Smooth muscle cell (in vitro differentiated cells): ENCODE data around the gene PPFIA4. TPM values are rescaled to one million over a fixed set of nuclear protein-coding genes. Genes with fewer than 3 reads are reported as not detected.

ENCODE experiments used
- DNase-seq: peaks from one replicate; lab custom pipeline; 2025; ENCODE audit not compliant: unreplicated experiment; lab: John Stamatoyannopoulos, UW
- H2AFZ ChIP-seq: fragments of 200-600 bp; sonication (generic); 2 replicates; pipeline ENCODE4 v1.6.0; 2016; ENCODE audit warnings: antibody characterized with exemption, low read depth, mild to moderate bottlenecking
- H3F3A ChIP-seq: fragments of 200-600 bp; sonication (generic); 2 replicates; pipeline ENCODE4 v1.6.0; 2017; ENCODE audit warnings: antibody characterized with exemption, low read depth
- H3K27ac ChIP-seq: fragments of 200-600 bp; sonication (generic); 2 replicates; pipeline ENCODE4 v1.5.1; 2016; ENCODE audit warnings: low read depth, mild to moderate bottlenecking
- H3K27me3 ChIP-seq: fragments of 200-600 bp; sonication (generic); 2 replicates; pipeline ENCODE4 v1.6.1; 2016; ENCODE audit warnings: low read depth, mild to moderate bottlenecking
- H3K36me3 ChIP-seq: fragments of 200-600 bp; sonication (generic); 2 replicates; pipeline ENCODE4 v1.5.1; 2016; ENCODE audit warnings: low read depth
- H3K4me1 ChIP-seq: fragments of 200-600 bp; sonication (generic); 2 replicates; pipeline ENCODE4 v1.5.1; 2016; ENCODE audit warnings: low read depth
- H3K4me2 ChIP-seq: fragments of 200-600 bp; sonication (generic); 2 replicates; pipeline ENCODE4 v1.6.0; 2016; ENCODE audit warnings: mild to moderate bottlenecking
- H3K4me3 ChIP-seq: fragments of 200-600 bp; sonication (generic); 2 replicates; pipeline ENCODE4 v1.5.1; 2016; ENCODE audit warnings: mild to moderate bottlenecking
- H3K79me2 ChIP-seq: fragments of 200-600 bp; sonication (generic); 2 replicates; pipeline ENCODE4 v1.6.0; 2016; ENCODE audit warnings: low read depth, mild to moderate bottlenecking
- H3K9ac ChIP-seq: fragments of 200-600 bp; sonication (generic); 2 replicates; pipeline ENCODE4 v1.6.0; 2016; ENCODE audit warnings: low read depth
- H3K9me3 ChIP-seq: fragments of 200-600 bp; sonication (generic); replicated peaks from 2 replicates; pipeline ENCODE4 v1.5.1; 2016; ENCODE audit warnings: low read depth
- H4K20me1 ChIP-seq: fragments of 200-600 bp; sonication (generic); 2 replicates; pipeline ENCODE4 v1.6.0; 2016; ENCODE audit warnings: low read depth
- CTCF ChIP-seq: fragments of 200-600 bp; sonication (generic); IDR thresholded peaks from 2 replicates; pipeline ENCODE4 v1.5.1; 2017; ENCODE audit warnings: borderline replicate concordance, mild to moderate bottlenecking, antibody characterized with exemption; ENCODE audit not compliant: insufficient read depth, poor library complexity, severe bottlenecking
- WGBS: methylation state at CpG from one replicate; pipeline ENCODE4 v1.1.7; 2016; ENCODE audit warnings: low lambda C conversion rate; 5-methylcytosine and 5-hydroxymethylcytosine counted together
- polyA plus RNA-seq: library from polyadenylated mRNA; unstranded; fragments of >200 nt; fragmentation: Nextera tagmentation; extraction: Ambion mirVana; gene quantifications from 2 replicates; pipeline ENCODE4 v1.2.1, GENCODE V29; 2016
- total RNA-seq: library from RNA; depleted of rRNA; stranded (reverse); fragments of >200 nt; gene quantifications from 2 replicates; pipeline ENCODE4 v1.2.3, GENCODE V29; 2014

PPFIA4 gene
- total and polyA plus RNA-seq, 2 experiments from 2014 or later, result 6.5 to 10.8 TPM

- H3K36me3 ChIP-seq, result no peaks in the 10 kb centered on the region
- peaks cover 23% of the 10 kb centered on the region for H3K27me3 ChIP-seq
- no peak for DNase-seq
- no peak overlapping the region for H3K27ac ChIP-seq
- H3K9me3 ChIP-seq, result no peaks in the 10 kb centered on the region
- no peak overlapping the region for H2AFZ ChIP-seq
- no peak overlapping the region for H3K4me2 ChIP-seq
- H3K4me3 ChIP-seq, result no peak overlapping the region
- no peak overlapping the region for H3K9ac ChIP-seq
- 87% methylated on average over 10 of the region's 10 CpGs for WGBS
- no peak for TF ChIP-seq CTCF
- H3K79me2 ChIP-seq, result no peaks in the 10 kb centered on the region
- H4K20me1 ChIP-seq, result no peaks in the 10 kb centered on the region
- H3F3A ChIP-seq, result no peaks in the 10 kb centered on the region
- no peaks in the 10 kb centered on the region for H3K4me1 ChIP-seq
Observed at GRCh38 chr1:203116091-203116820, 90.0 kb downstream of the PPFIA4 start.

- H3F3A ChIP-seq, result no peaks in the 10 kb centered on the region
- H3K79me2 ChIP-seq, result no peaks in the 10 kb centered on the region
- H3K4me2 ChIP-seq, result peak overlapping the region; percentile 76
- peaks cover 23% of the 10 kb centered on the region for H3K27me3 ChIP-seq
- no peak overlapping the region for H3K4me3 ChIP-seq
- H4K20me1 ChIP-seq, result no peaks in the 10 kb centered on the region
- WGBS, result 26% methylated on average over 33 of the region's 35 CpGs
- DNase-seq, result peak; percentile 39
- H3K36me3 ChIP-seq, result no peaks in the 10 kb centered on the region
- H3K9me3 ChIP-seq, result no peaks in the 10 kb centered on the region
- H3K27ac ChIP-seq, result no peak overlapping the region
- H2AFZ ChIP-seq, result no peak overlapping the region
- no peak overlapping the region for H3K9ac ChIP-seq
- H3K4me1 ChIP-seq, result no peaks in the 10 kb centered on the region
- TF ChIP-seq CTCF, result peak; percentile 83
Observed at GRCh38 chr1:203117611-203118575, 91.6 kb downstream of the PPFIA4 start.

GRCh38 chr1:203120325-203121153 lies 94.2 kb downstream of the PPFIA4 start:
- Histone ChIP-seq H3K9ac (no peak overlapping the region), H3K79me2 (no peaks in the 10 kb centered on the region), H3K4me2 (no peak overlapping the region), H4K20me1 (no peaks in the 10 kb centered on the region), H3K27me3 (peaks cover 16% of the 10 kb centered on the region), H3F3A (no peaks in the 10 kb centered on the region), H3K4me3 (no peak overlapping the region), H3K9me3 (no peaks in the 10 kb centered on the region), H3K4me1 (no peaks in the 10 kb centered on the region), H3K36me3 (no peaks in the 10 kb centered on the region), H2AFZ (no peak overlapping the region), H3K27ac (no peak overlapping the region)
- DNase-seq, result no peak
- no peak for TF ChIP-seq CTCF
- WGBS, result 83% methylated on average over 7 of the region's 7 CpGs
